Loucy (cell line): ENCODE results near the gene RIMS1.

Experiments used
- H2AFZ ChIP-seq: fragments of 200-600 bp; sonication (generic); 2 replicates; pipeline ENCODE4 v1.6.0; 2016; ENCODE audit warnings: antibody characterized with exemption, mild to moderate bottlenecking, low read length, moderate library complexity
- H3F3A ChIP-seq: fragments of 200-600 bp; 2 replicates; pipeline ENCODE4 v1.6.0; 2016; ENCODE audit warnings: antibody characterized with exemption, low read depth, mild to moderate bottlenecking
- H3K27me3 ChIP-seq: fragments of 200-600 bp; sonication (generic); 2 replicates; pipeline ENCODE4 v1.6.1; 2014; ENCODE audit warnings: low read length, mild to moderate bottlenecking; ENCODE audit not compliant: insufficient read depth, poor library complexity, severe bottlenecking
- H3K36me3 ChIP-seq: fragments of 200-600 bp; sonication (generic); 2 replicates; pipeline ENCODE4 v1.6.1; 2016; ENCODE audit warnings: low read length; ENCODE audit not compliant: insufficient read depth
- H3K4me1 ChIP-seq: fragments of 200-600 bp; sonication (generic); 2 replicates; pipeline ENCODE4 v1.5.1; 2014; ENCODE audit warnings: low read length, mild to moderate bottlenecking; ENCODE audit not compliant: insufficient read depth, poor library complexity, severe bottlenecking
- H3K4me2 ChIP-seq: fragments of 200-600 bp; sonication (generic); 2 replicates; pipeline ENCODE4 v1.6.0; 2014; ENCODE audit warnings: antibody characterized with exemption, low read length, low read depth, mild to moderate bottlenecking; ENCODE audit not compliant: poor library complexity, severe bottlenecking
- H3K4me3 ChIP-seq: fragments of 200-600 bp; sonication (generic); 2 replicates; pipeline ENCODE4 v1.5.1; 2014; ENCODE audit warnings: low read length, mild to moderate bottlenecking, mixed read lengths; ENCODE audit not compliant: poor library complexity, severe bottlenecking
- H3K79me2 ChIP-seq: fragments of 200-600 bp; sonication (generic); 2 replicates; pipeline ENCODE4 v1.6.1; 2014; ENCODE audit warnings: low read length; ENCODE audit not compliant: insufficient read depth
- H3K9ac ChIP-seq: fragments of 200-600 bp; sonication (generic); 2 replicates; pipeline ENCODE4 v1.6.0; 2014; ENCODE audit warnings: mild to moderate bottlenecking, low read depth, low read length, moderate library complexity; ENCODE audit not compliant: poor library complexity, severe bottlenecking
- H3K9me2 ChIP-seq: fragments of 200-600 bp; sonication (generic); replicated peaks from 2 replicates; pipeline ENCODE4 v1.6.1; 2016; ENCODE audit warnings: low read depth, low read length, mixed read lengths
- H3K9me3 ChIP-seq: fragments of 200-600 bp; sonication (generic); 2 replicates; pipeline ENCODE4 v1.6.1; 2014; ENCODE audit warnings: mild to moderate bottlenecking, antibody characterized with exemption, low read length, low read depth; ENCODE audit not compliant: insufficient read depth
- H4K20me1 ChIP-seq: fragments of 200-600 bp; sonication (generic); 2 replicates; pipeline ENCODE4 v1.6.0; 2014; ENCODE audit warnings: antibody characterized with exemption, low read length, mild to moderate bottlenecking; ENCODE audit not compliant: insufficient read depth, poor library complexity, severe bottlenecking
- EZH2phosphoT487 ChIP-seq: fragments of 200-600 bp; IDR thresholded peaks from 2 replicates; pipeline ENCODE4 v1.6.1; 2018; ENCODE audit warnings: antibody characterized with exemption, mild to moderate bottlenecking, moderate library complexity, borderline replicate concordance
- TF ChIP-seq, protein P1 (sequence below): fragments of 200-600 bp; sonication (generic); conservative IDR thresholded peaks from 2 replicates; pipeline ENCODE4 v1.5.1; 2014; ENCODE audit warnings: mild to moderate bottlenecking, antibody characterized with exemption, low read length

The RIMS1 gene

DNA sequence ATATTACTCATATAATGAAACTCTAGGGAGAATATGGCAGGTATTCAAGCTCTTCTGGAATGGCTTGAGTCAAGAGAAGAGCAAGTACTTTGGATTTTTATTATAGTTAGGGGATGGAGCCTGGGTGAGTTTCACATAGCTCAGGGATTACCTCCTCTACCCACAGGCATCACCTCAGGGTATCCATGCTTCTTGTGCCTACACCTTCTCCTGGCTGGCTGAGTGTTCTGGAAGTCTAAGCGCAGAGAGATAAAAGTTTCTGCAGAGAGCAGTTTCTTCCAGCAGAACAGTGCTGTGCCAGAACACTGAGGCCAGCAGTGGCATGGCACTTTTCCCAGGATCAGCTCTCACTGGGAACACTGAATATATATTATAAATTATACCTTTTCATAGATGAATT lies 535.8 kb downstream of the RIMS1 start:
- H3K79me2 ChIP-seq, result no peaks in the 10 kb centered on the region
- no peak overlapping the region for H3K9ac ChIP-seq
- H3K27me3 ChIP-seq, result no peaks in the 10 kb centered on the region
- no peak overlapping the region for H2AFZ ChIP-seq
- no peaks in the 10 kb centered on the region for H3F3A ChIP-seq
- H3K9me2 ChIP-seq, result no peaks in the 10 kb centered on the region
- no peaks in the 10 kb centered on the region for H3K9me3 ChIP-seq
- no peaks in the 10 kb centered on the region for H4K20me1 ChIP-seq
- H3K4me1 ChIP-seq, result no peaks in the 10 kb centered on the region
- no peak overlapping the region for H3K4me3 ChIP-seq
- H3K36me3 ChIP-seq, result no peaks in the 10 kb centered on the region
- H3K4me2 ChIP-seq, result no peak overlapping the region
- TF ChIP-seq EZH2phosphoT487, result no peak
- TF ChIP-seq, protein P1, sequence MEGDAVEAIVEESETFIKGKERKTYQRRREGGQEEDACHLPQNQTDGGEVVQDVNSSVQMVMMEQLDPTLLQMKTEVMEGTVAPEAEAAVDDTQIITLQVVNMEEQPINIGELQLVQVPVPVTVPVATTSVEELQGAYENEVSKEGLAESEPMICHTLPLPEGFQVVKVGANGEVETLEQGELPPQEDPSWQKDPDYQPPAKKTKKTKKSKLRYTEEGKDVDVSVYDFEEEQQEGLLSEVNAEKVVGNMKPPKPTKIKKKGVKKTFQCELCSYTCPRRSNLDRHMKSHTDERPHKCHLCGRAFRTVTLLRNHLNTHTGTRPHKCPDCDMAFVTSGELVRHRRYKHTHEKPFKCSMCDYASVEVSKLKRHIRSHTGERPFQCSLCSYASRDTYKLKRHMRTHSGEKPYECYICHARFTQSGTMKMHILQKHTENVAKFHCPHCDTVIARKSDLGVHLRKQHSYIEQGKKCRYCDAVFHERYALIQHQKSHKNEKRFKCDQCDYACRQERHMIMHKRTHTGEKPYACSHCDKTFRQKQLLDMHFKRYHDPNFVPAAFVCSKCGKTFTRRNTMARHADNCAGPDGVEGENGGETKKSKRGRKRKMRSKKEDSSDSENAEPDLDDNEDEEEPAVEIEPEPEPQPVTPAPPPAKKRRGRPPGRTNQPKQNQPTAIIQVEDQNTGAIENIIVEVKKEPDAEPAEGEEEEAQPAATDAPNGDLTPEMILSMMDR, result no peak

DNA sequence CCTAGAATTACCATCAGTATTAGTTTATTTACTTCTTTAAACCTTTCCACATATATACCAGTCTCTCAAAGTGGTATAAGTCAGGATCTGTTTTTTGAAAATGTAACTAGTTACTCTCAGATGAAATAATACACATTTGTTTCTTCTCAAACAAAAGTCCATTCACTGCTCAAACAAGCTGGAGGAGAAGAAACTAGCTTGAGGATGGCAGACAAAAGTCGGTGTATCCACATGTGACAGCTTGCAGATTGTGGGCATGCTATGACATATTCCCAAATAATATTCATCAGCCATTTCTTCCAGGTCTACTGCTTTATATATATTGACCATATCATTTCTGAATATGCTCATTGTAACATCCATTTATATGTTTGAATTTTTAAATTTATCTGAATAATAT lies 538.1 kb downstream of the RIMS1 start:
- Histone ChIP-seq H3F3A (no peaks in the 10 kb centered on the region), H3K4me1 (no peaks in the 10 kb centered on the region), H3K27me3 (no peaks in the 10 kb centered on the region), H3K79me2 (no peaks in the 10 kb centered on the region), H3K4me3 (no peak overlapping the region), H2AFZ (no peak overlapping the region), H3K9ac (no peak overlapping the region), H3K9me2 (no peaks in the 10 kb centered on the region), H4K20me1 (no peaks in the 10 kb centered on the region), H3K36me3 (no peaks in the 10 kb centered on the region), H3K9me3 (no peaks in the 10 kb centered on the region), H3K4me2 (no peak overlapping the region)
- TF ChIP-seq, protein P1, result no peak
- no peak for TF ChIP-seq EZH2phosphoT487

DNA sequence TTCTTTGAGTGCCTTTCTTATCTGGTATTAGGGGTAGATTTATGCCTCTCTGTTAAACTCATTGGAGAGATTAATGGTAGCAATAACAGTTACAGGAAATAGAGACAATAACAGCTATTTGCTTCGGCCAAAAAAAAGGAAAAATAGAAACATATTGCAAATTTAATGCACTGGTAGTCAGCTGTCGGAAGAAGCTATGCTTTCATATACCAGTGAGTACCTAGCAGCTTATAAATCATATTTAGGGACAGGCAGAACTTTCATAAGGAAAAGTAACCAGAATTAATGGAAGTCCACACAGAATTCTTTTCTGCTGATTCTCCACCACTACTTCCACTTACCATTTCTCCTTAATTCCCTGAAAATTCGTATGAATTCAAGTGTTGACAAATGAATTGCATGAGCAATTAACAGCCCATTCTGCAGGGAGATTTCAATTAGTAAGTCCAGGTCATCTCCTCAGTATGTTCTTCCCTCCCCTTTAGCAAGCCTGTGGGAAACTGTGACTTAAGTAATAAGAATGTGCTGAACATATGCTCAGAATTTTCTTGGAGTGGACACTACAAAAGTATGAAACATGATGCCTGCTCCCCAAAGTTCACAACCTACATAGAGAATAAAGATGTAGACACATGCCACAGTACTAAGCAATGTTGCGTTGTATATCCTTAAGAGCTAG lies 538.8 kb downstream of the RIMS1 start:
- Histone ChIP-seq H2AFZ (no peak overlapping the region), H3K9me2 (no peaks in the 10 kb centered on the region), H3K27me3 (no peaks in the 10 kb centered on the region), H3K4me3 (no peak overlapping the region), H3F3A (no peaks in the 10 kb centered on the region), H3K9ac (no peak overlapping the region), H3K79me2 (no peaks in the 10 kb centered on the region), H4K20me1 (no peaks in the 10 kb centered on the region), H3K4me1 (no peaks in the 10 kb centered on the region), H3K36me3 (no peaks in the 10 kb centered on the region), H3K4me2 (no peak overlapping the region), H3K9me3 (no peaks in the 10 kb centered on the region)
- TF ChIP-seq EZH2phosphoT487, result no peak
- TF ChIP-seq, protein P1, result no peak
